ENCODE data around the gene ANTXR1.

Gene ANTXR1

DNA sequence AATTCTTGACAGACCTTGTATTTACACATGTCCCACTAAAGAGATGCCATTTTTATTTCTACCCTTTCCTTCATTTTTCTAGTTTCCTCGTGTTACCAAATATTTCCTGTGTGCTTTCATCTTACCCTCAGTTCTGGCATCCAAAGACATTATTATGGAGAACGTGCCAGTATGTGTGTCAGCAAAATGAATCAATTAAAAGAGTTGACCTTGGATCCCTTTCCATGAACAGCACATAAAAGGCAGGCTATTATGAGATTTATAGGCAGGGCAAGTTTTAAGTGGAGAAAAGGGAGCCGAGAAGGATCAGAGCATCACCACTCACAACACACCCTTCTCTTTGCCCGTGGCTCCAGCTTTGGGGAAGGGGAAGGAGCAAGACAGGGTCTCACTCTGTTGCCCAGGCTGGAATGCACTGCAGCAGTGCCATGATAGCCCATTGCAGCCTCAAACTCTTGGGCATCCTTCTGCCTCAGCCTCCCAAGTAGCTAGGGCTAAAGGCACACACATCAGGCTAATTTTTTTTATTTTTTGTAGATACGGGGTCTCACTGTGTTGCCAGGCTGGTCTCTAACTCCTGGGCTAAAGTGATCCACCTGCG, 224.2 kb downstream of the ANTXR1 start:
- no peak for DNase-seq
- H3K27ac ChIP-seq (ENCODE audit: low read length): no peak overlapping the region

DNA sequence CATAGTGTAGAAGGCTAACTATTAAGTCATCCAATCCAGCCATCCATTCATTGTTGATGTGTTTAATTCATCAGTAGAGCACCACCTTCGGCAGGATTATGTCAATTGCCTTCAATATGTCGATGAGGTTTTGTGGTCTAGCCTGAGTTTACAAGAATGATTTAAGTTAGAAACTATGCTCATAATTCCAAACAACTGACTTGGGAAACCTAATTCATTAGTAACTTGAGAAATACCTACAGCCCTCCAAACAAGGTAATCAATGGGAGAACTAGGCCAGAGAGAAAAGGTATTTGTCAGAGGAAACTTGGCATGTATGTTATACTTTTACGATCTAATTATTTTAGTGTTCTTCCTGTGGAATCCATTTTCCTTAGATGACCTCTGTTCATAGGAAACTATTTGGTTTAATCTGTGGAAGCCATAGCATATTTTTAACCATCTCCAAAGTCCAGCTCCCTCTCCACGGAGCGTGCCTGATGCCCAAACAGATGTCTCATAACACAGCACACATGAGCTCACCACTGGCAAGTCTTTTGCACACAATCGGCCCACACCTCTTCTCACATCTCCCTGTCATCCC, 225.6 kb downstream of the ANTXR1 start:
- Histone ChIP-seq H3K36me3 (ENCODE audit: insufficient read depth, low read length) (peaks cover 6% of the 10 kb centered on the region; the same call in 1 of the 2 replicates), H3K27me3 (ENCODE audit: insufficient read depth, low read length, poor library complexity) (no peaks in the 10 kb centered on the region), H3K9ac (ENCODE audit: low read depth, low read length) (no peak overlapping the region), H3K4me2 (ENCODE audit: insufficient read depth, low read length) (no peak overlapping the region), H3K4me3 (ENCODE audit: low read depth in 1 of 2, low read length in 2 of 2) (no peak overlapping the region), H3K9me3 (ENCODE audit: insufficient read depth, low read length, severe bottlenecking) (no peaks in the 10 kb centered on the region), H4K20me1 (ENCODE audit: insufficient read depth, low read length) (no peaks in the 10 kb centered on the region), H3K4me1 (ENCODE audit: insufficient read depth, low read length) (no peaks in the 10 kb centered on the region), H3K79me2 (ENCODE audit: insufficient read depth, low read length) (no peaks in the 10 kb centered on the region), H2AFZ (ENCODE audit: low read depth, low read length) (no peak overlapping the region), H3K27ac (ENCODE audit: low read length) (no peak overlapping the region)
- ATAC-seq (ENCODE audit: insufficient read depth, low read depth) (no peak), DNase-seq (no peak)
- no peak for TF ChIP-seq EZH2 (IDR thresholded peaks at IDR 0.05; ENCODE audit: borderline replicate concordance, low read depth, low read length, severe bottlenecking)
- TF ChIP-seq, protein P1, sequence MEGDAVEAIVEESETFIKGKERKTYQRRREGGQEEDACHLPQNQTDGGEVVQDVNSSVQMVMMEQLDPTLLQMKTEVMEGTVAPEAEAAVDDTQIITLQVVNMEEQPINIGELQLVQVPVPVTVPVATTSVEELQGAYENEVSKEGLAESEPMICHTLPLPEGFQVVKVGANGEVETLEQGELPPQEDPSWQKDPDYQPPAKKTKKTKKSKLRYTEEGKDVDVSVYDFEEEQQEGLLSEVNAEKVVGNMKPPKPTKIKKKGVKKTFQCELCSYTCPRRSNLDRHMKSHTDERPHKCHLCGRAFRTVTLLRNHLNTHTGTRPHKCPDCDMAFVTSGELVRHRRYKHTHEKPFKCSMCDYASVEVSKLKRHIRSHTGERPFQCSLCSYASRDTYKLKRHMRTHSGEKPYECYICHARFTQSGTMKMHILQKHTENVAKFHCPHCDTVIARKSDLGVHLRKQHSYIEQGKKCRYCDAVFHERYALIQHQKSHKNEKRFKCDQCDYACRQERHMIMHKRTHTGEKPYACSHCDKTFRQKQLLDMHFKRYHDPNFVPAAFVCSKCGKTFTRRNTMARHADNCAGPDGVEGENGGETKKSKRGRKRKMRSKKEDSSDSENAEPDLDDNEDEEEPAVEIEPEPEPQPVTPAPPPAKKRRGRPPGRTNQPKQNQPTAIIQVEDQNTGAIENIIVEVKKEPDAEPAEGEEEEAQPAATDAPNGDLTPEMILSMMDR (IDR thresholded peaks at IDR 0.05; ENCODE audit: borderline replicate concordance, extremely low read depth, low read length, poor library complexity, severe bottlenecking): no peak

More for the DNA sequence above, 224.2 kb downstream of the ANTXR1 start:
- H2AFZ ChIP-seq (ENCODE audit: low read depth, low read length): no peak overlapping the region
- H3K9ac ChIP-seq (ENCODE audit: low read depth, low read length): no peak overlapping the region
- H3K27me3 ChIP-seq (ENCODE audit: insufficient read depth, low read length, poor library complexity): no peaks in the 10 kb centered on the region
- H3K79me2 ChIP-seq (ENCODE audit: insufficient read depth, low read length): no peaks in the 10 kb centered on the region
- ATAC-seq (ENCODE audit: insufficient read depth, low read depth): no peak
- no peaks in the 10 kb centered on the region for H3K4me1 ChIP-seq (ENCODE audit: insufficient read depth, low read length)
- no peaks in the 10 kb centered on the region for H3K9me3 ChIP-seq (ENCODE audit: insufficient read depth, low read length, severe bottlenecking)
- TF ChIP-seq, protein P1 (IDR thresholded peaks at IDR 0.05; ENCODE audit: borderline replicate concordance, extremely low read depth, low read length, poor library complexity, severe bottlenecking): no peak
- TF ChIP-seq EZH2 (IDR thresholded peaks at IDR 0.05; ENCODE audit: borderline replicate concordance, low read depth, low read length, severe bottlenecking): no peak
- H4K20me1 ChIP-seq (ENCODE audit: insufficient read depth, low read length): no peaks in the 10 kb centered on the region
- H3K36me3 ChIP-seq (ENCODE audit: insufficient read depth, low read length): peaks cover 6% of the 10 kb centered on the region; the same call in 1 of the 2 replicates
- no peak overlapping the region for H3K4me3 ChIP-seq (ENCODE audit: low read depth in 1 of 2, low read length in 2 of 2)
- H3K4me2 ChIP-seq (ENCODE audit: insufficient read depth, low read length): no peak overlapping the region

DNA sequence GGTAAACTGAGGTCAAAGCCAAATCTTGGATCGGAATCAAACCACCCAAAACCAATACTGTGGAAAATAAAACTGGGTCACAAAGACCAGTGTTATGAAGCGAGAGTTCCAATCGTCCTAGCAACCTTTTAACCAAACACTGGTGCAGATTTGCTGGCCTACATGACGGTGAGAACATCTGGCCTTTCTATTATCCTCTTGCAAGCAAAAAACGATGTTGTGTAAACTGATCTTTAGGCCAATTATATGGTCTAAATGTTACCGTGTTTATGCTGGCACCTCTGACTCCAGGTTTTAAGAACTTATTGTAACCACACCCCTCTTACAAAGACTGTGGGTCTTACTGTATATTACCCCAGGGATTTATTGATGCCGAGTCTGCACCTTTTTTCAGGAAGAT, 228.1 kb downstream of the ANTXR1 start:
- Histone ChIP-seq H3K9me3 (ENCODE audit: insufficient read depth, low read length, severe bottlenecking) (no peaks in the 10 kb centered on the region), H2AFZ (ENCODE audit: low read depth, low read length) (no peak overlapping the region), H3K4me1 (ENCODE audit: insufficient read depth, low read length) (no peaks in the 10 kb centered on the region), H3K79me2 (ENCODE audit: insufficient read depth, low read length) (no peaks in the 10 kb centered on the region), H3K9ac (ENCODE audit: low read depth, low read length) (no peak overlapping the region), H3K27me3 (ENCODE audit: insufficient read depth, low read length, poor library complexity) (no peaks in the 10 kb centered on the region), H3K27ac (ENCODE audit: low read length) (no peak overlapping the region), H3K4me3 (ENCODE audit: low read depth in 1 of 2, low read length in 2 of 2) (no peak overlapping the region), H3K36me3 (ENCODE audit: insufficient read depth, low read length) (peaks cover 12% of the 10 kb centered on the region; the same call in 1 of the 2 replicates), H3K4me2 (ENCODE audit: insufficient read depth, low read length) (no peak overlapping the region), H4K20me1 (ENCODE audit: insufficient read depth, low read length) (no peaks in the 10 kb centered on the region)
- no peak for TF ChIP-seq EZH2 (IDR thresholded peaks at IDR 0.05; ENCODE audit: borderline replicate concordance, low read depth, low read length, severe bottlenecking)
- TF ChIP-seq, protein P1 (IDR thresholded peaks at IDR 0.05; ENCODE audit: borderline replicate concordance, extremely low read depth, low read length, poor library complexity, severe bottlenecking): no peak
- ATAC-seq (ENCODE audit: insufficient read depth, low read depth) (no peak), DNase-seq (no peak)

Data from DND-41 (cell line).